Neural crest cell (in vitro differentiated cells): ENCODE data around the gene SNX6. TPM values are rescaled to one million over a fixed set of nuclear protein-coding genes. Genes with fewer than 3 reads are reported as not detected.
"Not testable (repeated sequence)": the region's sequence is repeated elsewhere in the genome, so short reads cannot be mapped to it uniquely, and the experiment has no call there.

ENCODE experiments used
- DNase-seq: peaks from one replicate; pipeline ENCODE4 v3.0.0; 2021; ENCODE audit warnings: low read depth, mixed read lengths, low spot score
- H3K27ac Mint-ChIP-seq: one replicate; pipeline ENCODE4 v1.8.0; 2021; ENCODE audit warnings: mild to moderate bottlenecking, mixed read lengths; ENCODE audit not compliant: unreplicated experiment
- H3K27me3 Mint-ChIP-seq: 2 replicates; pipeline ENCODE4 v1.8.0; 2021; ENCODE audit warnings: low read depth, mild to moderate bottlenecking, mixed read lengths
- H3K36me3 Mint-ChIP-seq: 2 replicates; pipeline ENCODE4 v1.8.0; 2021; ENCODE audit warnings: low read depth, mild to moderate bottlenecking, mixed read lengths
- H3K4me1 Mint-ChIP-seq: 2 replicates; pipeline ENCODE4 v1.8.0; 2021; ENCODE audit warnings: mixed read lengths
- H3K4me3 Mint-ChIP-seq: one replicate; pipeline ENCODE4 v1.8.0; 2021; ENCODE audit warnings: mild to moderate bottlenecking, mixed read lengths
- H3K9me3 Mint-ChIP-seq: 2 replicates; pipeline ENCODE4 v1.8.0; 2021; ENCODE audit warnings: mixed read lengths
- total RNA-seq: library from RNA; stranded (reverse); gene quantifications from 2 replicates; pipeline ENCODE4 v1.2.1, GENCODE V29; 2021
- TF ChIP-seq, protein P1 (sequence below): fragments of 200-600 bp; sonication (generic); conservative IDR thresholded peaks from 2 replicates; pipeline ENCODE4 v1.5.0; 2021; ENCODE audit warnings: antibody characterized with exemption, mild to moderate bottlenecking

The SNX6 gene
- total RNA-seq, 1 donor from 2014 or later, result 71.1 TPM

DNA sequence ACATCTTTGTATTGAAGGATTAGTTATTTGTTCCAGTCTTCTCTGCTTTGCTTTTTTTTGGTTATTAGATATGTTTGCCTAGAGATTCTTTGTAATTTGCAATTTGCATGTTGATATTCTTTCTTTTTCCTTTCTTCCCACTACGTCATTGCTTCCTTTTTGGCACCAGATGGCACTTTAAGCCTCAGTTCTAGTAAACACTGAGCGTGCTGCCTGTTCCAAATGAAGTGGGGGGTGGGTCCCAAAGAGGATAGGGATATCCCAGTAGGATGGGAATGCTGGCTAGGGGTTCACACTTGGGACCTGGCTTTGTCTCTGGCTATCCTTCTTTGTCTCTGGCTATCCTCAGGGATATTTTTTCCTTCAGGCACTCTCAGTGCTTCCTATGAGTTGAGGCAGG, 107.5 kb downstream of the SNX6 start:
- TF ChIP-seq, protein P1, sequence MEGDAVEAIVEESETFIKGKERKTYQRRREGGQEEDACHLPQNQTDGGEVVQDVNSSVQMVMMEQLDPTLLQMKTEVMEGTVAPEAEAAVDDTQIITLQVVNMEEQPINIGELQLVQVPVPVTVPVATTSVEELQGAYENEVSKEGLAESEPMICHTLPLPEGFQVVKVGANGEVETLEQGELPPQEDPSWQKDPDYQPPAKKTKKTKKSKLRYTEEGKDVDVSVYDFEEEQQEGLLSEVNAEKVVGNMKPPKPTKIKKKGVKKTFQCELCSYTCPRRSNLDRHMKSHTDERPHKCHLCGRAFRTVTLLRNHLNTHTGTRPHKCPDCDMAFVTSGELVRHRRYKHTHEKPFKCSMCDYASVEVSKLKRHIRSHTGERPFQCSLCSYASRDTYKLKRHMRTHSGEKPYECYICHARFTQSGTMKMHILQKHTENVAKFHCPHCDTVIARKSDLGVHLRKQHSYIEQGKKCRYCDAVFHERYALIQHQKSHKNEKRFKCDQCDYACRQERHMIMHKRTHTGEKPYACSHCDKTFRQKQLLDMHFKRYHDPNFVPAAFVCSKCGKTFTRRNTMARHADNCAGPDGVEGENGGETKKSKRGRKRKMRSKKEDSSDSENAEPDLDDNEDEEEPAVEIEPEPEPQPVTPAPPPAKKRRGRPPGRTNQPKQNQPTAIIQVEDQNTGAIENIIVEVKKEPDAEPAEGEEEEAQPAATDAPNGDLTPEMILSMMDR, result no peak

DNA sequence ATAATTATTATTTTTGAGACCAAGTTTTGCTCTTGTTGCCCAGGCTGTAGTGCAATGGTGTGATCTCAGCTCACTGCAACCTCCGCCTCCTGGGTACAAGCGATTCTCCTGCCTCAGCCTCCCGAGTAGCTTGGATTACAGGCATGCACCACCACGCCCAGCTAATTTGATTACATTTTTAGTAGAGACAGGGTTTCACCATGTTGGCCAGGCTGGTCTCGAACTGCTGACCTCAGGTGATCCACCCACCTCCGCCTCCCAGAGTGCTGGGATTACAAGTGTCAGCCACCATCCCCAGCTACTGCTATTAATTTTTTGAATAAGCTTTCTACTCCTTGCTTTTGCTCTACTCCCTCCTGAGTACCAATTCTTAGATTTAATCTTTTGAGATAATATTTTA, 108.9 kb downstream of the SNX6 start:
- not testable (repeated sequence) for DNase-seq, H3K4me1 Mint-ChIP-seq, H3K4me3 Mint-ChIP-seq, H3K9me3 Mint-ChIP-seq, H3K27ac Mint-ChIP-seq, H3K27me3 Mint-ChIP-seq
- H3K36me3 Mint-ChIP-seq, result peaks cover 17% of the 10 kb centered on the region

More for the DNA sequence above, 107.5 kb downstream of the SNX6 start:
- Mint-ChIP-seq H3K27me3 (no peaks in the 10 kb centered on the region), H3K27ac (no peak overlapping the region), H3K36me3 (peaks cover 17% of the 10 kb centered on the region), H3K9me3 (no peaks in the 10 kb centered on the region), H3K4me1 (no peaks in the 10 kb centered on the region), H3K4me3 (no peak overlapping the region)
- no peak for DNase-seq

- not testable (repeated sequence) for H3K27me3 Mint-ChIP-seq, H3K9me3 Mint-ChIP-seq, DNase-seq, H3K4me3 Mint-ChIP-seq, H3K4me1 Mint-ChIP-seq, H3K27ac Mint-ChIP-seq
- H3K36me3 Mint-ChIP-seq, result peaks cover 17% of the 10 kb centered on the region
These were observed 109.5 kb downstream of the SNX6 start for GRCh38 chr14:34520304-34520970.

Other genes starting within 250 kb of the SNX6 start
- gene SPTSSA, start 167.9 kb downstream of the SNX6 start, total RNA-seq, result 24.5 and 24.7 TPM in 2 replicates
- 26.2 and 27.5 TPM in 2 replicates for gene EAPP, start 90.4 kb downstream of the SNX6 start, total RNA-seq
- 55.9 and 56.5 TPM in 2 replicates for gene CFL2, start 84.4 kb upstream of the SNX6 start, total RNA-seq
- 50.2 and 56.3 TPM in 2 replicates for gene BAZ1A, start 245.2 kb upstream of the SNX6 start, total RNA-seq